ENCODE measurements around the gene SLC24A3. TPM values are rescaled to one million over a fixed set of nuclear protein-coding genes. Genes with fewer than 3 reads are reported as not detected.

The SLC24A3 gene
- polyA plus RNA-seq, 1 donor: 4.0 TPM

DNA sequence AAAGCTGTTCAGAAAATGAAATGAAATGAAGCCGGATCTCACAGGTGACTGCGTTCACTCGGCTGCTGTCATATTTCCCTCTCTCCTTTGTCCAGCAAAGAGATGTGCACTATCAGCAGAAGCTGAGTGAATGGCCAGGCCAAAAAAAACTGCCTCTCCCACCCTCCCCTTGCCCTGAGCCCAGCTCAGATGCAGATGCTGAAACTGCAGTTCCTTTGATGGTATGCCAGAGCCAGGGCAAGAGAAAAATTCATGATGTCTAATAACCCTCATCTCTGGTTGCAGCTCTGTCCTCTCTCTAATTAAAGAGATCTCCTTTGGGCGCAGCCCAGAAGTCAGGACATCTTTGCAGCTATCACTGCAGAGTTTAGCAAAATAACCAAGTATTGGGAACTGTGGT, 335.1 kb downstream of the SLC24A3 start:
- DNase-seq: no peak

DNA sequence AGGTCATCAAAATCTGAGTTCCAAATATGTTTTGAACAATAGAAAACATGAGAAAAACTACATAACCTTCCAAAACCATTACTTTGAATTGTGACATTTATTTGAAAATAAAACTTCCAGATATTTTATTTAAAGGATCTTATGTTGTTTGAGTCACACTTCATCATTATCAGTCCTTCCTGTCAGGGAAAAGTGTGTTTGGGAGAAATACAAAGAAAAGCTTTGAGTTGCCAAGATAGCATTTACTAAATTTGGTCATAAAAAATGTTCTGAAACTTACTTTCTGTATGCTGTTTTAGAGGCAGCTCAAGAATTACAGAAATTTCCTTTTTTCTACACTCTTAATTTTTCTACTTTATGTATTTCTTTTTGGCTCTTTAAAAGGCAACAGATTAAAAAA, 337.5 kb downstream of the SLC24A3 start:
- peak; percentile 18 for DNase-seq

DNA sequence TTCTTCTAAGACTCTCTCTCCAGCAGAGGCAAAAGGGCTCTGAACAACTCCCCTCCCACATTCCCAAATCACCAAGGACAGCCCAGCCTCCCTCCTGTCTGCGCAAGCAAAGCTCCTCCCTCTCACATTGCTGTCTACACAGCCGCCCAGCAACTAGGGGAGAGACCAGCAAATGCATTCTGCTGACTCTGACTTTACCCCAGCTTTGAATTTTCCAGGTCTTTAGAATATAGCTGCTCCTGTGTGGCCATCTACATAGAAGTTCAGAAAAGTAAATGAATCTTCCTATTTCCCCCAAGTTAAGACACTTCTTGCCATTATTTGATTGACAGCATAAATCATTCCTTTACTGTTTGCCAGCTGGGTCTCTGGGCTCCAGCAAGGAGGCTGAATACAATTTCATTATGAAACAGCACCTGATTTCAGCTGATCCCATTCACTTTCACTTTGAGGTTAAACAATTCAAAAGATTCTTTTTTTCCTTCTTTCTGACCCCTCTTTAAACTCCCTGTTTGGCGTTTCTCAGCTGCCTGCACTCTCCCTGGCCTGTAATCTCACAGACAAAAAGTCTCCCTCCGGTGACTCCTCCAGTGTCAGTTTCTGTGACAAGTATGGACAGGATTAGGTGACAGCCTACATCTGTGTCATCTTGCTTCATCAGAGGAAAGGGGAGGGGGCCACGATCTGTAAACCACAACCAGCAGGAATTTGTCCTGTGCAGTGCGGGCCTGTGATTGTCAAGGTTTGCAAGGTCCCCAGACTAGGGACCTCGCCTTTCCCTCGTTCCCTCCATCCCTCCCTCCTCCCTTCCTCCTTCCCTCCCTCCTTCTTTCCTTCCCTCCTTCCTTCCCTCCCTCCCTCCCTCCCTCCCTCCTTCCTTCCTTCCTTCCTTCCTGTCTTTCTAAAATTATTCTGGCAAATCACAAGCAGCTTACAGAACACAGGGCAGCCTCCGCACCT, 340.1 kb downstream of the SLC24A3 start:
- DNase-seq: peak; percentile 78

DNA sequence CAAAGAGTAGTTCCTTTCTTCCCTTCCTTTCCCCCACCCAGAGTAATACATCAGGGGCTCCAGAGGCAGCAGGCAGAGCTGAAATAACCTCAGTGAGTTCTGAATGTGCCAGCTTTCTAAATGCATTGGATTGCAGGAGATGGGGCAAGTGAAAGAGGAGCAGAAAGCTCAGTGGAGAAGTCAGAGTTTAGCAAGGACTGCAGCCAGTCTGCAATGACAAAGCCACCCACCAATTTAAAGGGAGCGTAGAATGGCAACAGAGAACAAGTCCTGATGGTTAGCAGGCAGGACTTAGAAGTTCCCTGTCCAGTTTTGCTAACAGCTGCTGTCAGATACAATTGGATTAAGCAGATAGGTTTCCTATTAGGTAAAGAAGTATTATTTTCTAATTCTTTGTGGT, 342.2 kb downstream of the SLC24A3 start:
- DNase-seq: no peak

DNA sequence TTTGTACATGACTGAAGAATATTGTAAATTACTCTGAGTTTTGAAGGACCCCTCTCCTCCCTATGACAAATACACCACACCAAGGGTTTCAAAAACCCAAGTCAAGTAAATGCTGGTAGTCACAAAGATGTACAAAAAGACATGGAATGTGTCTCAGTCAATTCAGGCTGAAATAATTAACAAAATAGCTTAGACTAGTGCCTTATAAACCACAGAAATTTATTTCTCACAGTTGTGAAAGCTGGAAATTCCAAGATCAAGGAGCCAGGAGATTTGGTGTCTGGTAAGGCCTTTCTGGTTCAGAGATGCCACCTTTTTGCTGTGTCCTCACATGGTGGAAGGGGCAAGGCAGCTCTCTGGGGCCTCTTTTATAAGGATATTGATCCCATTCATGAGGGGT, 343.3 kb downstream of the SLC24A3 start:
- no peak for DNase-seq

DNA sequence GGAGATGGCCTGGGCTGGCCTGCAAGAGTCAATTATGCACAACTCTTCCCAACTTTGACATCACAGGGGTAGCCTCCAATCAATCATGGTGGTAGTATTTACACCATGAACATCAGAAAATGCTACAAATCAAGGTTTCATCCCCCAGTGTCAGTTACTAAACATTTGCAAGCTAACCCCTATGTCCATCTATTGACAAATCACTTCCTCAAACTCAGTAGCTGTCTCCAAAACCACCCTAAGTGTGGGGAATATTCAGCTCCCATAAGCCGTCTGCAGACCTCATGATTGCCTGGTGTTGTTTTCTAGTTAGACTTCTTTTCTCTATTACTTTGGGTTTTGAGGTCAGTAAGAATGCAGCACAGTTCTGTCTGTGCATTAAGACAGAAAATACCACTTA, 344.8 kb downstream of the SLC24A3 start:
- no peak for DNase-seq

DNA sequence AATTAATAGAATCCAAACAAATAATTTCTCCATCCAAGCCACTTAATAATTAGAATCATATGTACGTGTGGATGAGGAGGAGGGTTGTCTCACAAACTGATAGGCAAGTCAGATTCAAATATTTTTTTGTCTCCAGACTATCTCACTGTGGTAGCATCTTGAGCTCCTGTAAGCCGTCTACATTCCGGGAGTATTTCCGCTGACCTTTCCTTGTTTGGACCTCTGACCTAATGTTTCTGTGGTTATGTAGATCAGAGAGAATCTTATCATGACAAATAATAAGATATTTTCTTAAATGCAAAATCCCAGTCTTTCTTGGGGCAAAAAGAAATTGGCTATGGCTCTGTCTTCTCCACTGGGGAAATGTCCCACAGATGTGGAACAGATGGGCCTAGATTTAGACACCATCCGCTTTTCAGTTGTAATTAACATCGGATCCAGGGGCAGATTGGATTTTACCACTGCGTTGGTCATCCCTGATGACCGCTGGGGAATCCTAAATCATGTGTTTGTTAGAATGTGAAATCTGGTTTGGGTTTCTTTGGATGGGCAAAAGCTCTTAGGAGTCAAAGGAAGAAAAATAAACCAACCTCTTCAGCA, 348.5 kb downstream of the SLC24A3 start:
- DNase-seq: no peak

DNA sequence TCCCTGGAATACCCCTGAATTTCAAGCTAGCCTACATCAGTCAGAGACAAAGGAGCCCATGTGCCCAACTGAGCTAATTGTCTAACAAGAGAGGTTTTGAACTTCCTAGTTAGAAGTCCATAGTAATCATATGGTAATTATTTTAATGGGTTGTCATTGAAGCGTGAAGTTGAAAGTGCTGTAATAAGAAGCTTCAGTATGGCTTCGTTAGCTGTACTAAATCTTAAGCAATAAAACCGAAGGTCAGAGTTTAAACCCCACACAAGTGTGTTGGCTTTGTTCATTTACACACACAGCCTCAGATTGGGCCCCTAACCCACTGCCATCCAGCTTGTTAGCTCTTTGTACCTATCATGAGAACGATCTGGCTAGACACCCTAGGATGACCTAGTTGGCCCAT, 350.0 kb downstream of the SLC24A3 start:
- no peak for DNase-seq

DNA sequence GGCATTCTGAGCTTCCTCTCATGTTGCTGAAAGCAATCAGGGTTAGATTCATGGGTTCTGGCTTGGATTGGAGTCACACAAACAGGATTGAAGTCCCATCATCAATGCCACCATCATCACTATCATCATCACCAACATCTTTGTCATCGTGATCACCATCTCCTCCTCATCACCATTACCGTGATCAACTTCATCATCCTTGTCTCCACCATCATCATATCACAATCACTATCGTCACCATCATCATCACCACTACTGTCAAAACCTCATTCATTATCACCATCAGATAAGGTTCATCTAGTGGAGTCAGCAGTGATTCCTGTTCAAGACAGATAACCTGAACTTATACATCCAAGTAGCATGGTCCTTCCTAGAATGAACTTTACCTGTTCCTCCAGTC, 351.8 kb downstream of the SLC24A3 start:
- DNase-seq: no peak

DNA sequence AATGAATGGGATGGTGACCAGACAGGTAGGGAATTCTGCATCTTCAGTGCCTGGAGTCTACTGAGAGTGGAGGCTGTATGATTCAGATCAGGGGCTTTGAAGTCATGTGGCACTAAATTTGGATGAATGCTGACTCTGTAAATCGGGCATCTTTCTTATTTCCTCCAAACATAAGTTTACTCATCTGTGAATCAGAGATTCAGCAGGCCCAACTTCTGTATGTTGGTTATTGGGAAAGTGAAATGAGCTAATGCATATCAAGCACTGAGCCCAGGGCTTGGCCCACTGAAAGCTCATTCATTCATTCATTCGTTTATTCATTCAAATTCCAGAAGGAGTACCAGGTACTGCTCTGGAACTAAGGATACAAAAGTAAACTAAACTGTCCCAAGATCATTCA, 353.3 kb downstream of the SLC24A3 start:
- no peak for DNase-seq

DNA sequence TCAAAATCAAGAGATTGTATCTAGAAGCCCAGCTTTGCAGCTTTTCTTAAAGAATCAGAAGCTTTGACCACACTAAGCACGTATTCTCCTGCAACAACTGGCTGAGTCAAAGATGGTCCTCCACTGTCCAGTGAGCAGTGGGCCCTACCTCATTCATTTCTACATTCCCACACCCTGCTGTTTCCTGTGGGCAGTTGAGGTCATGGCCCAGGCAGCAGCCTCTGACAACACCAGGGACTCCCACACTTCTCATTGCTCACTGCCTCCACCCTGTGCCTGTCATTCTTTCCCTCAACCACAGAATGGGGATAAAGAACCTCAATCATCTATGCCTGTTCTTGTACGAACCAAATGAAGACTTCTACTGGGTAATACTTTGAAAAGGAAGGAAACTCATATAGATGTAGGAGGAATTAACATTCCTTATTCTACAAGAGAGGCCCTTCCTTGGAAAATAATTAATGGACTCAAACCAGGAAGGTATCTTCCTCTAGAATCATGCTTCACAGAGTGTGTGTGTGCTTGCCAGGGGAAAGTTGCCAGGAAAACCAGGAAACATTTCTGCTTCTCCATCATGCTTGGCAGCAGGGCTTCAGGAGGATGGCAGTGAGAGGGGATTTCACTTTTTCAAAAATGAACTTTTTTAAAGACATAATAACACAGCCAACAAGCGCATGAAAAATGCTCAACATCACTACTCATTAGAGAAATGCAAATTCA, 353.9 kb downstream of the SLC24A3 start:
- DNase-seq: no peak

DNA sequence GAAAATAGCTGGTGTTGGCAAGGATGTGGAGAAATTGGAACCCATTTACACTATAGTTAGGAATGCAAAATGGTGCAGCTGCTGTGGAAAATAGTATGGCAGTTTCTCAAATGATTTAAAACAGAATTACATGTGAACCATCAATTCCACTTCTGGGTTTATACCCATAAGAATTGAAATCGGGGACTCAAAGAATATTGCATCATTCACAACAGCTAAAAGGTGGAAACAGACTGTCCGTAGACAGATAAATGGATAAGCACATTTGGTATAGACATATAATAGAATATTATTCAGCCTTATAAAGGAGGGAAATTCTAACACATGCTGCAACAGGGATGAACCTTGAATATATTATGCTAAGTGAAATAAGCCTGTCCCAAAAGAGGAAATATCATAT, 355.7 kb downstream of the SLC24A3 start:
- DNase-seq: no peak

DNA sequence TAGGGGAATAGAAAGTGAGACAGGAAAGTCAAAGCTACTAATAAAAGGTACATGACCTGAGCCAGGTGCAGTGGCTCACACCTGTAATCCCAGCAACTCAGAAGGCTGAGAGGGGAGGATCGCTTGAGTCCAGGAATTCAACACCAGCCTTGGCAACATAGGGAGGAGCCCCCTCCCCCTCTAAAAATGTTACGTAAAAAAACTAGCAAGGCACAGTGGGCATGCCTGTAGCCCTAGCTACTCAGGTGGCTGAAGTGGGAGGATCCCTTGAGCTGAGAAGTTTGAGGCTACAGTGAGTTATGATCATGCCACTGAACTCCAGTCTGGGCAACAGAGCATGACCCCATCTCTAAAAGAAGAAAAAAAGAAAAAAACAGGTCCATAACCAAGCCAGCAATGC, 359.6 kb downstream of the SLC24A3 start:
- DNase-seq: peak; percentile 49

DNA sequence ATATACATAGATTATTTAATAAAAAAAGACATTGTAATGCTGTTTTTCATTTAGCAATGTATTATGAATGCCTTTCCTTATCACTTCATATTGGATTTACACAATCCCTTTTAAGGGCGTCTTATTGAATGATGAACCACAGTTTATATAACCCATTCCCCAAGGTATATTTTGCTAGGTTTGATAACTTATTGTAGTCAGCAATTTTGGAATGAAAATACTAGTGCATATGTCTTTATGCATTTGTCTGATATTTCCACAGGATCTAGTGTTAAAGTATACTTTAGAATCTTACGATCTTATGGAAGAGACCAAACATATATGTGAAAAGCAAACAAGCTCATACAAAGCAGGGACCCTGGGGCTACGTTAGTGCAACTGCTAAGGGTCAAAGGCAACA, 365.2 kb downstream of the SLC24A3 start:
- no peak for DNase-seq

DNA sequence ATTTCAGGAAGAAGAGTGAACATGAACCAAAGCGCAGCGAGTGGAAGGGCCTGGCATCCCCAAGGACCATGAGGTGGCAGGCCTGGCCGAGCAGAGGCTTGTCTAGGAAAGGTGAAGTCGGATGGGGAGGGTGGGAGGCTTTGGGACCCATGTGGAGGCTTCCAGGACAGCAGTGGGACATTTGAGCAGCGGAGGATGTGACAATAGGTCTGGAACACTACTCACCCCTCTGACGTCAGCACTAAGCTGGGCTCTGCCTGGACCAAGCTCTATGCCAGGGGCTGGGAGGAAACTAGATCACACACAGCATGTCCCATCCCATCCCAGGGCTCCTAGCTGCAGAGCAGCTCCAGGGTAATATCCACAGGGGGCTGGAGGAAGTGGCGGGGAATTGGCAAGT, 370.3 kb downstream of the SLC24A3 start:
- DNase-seq: no peak

DNA sequence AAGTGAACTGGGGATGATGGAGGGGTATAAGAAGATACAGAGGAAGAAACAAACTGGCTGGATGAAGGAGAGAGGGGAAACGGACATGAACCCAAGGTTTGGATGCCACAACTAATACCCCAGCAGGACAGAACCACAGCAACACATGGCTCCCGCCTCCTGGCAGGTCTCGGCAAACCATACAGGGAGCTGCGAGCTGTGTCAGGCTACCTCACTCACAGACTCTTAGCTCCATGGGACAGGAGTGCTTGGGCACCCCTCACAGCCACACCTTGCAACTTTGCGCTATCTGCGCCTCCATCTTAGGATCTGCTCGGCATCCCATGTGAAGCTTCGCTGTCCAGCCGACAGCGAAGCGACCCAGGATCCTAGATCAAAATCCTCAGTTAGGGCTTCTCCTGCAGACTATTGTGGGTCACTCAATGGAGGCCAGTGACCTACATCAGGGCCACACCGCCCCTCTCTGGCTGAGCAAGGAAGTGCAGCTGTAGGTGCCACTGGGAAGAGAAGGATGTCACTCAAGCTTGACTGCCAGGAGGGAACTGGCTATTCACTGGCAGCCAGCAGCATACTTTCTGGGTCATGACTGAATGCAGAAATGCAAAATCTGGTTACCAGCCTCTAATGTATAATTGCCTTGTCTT, 371.2 kb downstream of the SLC24A3 start:
- peak; percentile 68 for DNase-seq

DNA sequence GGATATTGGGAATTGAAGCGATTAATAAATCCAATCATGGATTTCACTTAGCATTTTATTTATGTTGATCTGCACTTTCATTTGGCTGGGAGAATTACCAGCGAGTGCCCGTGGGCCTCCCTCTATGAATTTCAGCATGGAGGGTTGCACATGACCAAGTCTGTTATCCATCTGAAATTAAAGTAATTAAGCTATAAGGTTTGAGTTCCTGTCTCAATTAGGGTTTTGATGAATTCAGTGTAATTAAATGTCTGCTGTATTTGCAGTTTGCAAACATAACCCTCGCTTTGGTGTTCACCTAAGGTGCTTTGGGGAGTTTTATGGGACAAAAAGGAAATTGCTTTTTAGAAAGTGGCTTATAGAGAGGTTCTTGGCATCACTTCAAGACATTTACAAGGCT, 375.8 kb downstream of the SLC24A3 start:
- no peak for DNase-seq

DNA sequence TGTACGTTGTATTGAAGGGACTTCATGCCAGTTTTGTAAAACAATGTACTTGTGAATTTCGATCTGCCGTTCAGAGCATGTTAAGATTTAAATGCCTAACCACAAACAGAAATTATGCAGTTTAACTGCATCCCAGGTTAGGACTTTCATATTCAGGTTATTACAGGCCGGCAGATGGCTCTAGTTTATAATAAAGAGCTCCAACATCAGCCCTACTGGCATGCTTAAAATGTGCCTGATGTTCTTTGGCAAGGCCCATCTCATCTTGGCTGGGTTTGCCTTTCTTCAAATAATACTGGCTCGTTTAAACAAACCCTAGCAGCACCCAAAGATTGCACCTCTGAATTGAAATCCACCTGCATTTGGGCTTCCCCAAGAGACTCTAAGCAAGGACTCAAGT, 376.3 kb downstream of the SLC24A3 start:
- no peak for DNase-seq

DNA sequence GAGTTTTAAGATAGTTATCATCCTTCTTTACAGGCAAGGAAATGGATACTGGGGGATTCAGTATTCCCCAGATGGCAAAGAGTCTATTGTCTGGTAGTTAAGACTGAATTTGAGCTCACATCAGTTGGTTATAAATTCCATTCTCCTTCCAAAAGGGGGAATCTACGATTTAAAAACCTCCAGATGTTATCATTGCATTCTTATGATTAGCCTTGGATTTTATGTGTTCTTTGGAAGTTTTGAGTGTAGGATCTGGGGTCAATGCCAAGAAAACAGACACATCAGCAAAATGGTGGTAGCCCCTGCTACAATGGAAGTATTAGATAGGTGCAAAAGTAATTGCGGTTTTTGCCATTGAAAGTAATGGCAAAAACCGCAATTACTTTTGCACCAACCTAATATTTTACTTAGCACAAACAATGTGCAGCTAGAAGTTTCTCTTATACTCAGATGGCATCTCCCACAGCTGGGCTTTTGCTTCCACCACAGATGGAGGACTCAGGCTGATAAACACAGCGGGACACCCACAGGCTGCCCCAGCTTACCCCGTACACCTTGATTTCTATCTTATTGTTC, 377.4 kb downstream of the SLC24A3 start:
- no peak for DNase-seq

DNA sequence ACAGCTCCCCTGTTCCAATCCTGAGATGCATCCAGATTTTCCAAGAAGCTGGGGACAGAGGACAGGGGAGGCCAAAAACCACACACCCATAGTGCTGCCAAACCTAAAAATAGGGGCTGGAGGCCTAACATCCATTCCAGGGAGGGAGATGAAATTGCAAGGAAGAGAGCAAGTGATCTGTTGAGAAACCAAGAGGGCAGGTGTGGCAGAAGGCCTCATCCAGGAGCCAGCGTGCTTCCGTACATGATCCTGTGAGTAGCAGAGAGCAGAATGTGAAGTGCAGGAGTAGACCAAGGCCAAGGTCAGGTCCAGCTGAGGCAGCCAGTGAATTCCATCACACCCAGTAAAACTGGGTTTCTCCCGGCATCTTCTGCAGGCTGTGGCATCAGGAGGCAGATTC, 377.9 kb downstream of the SLC24A3 start:
- no peak for DNase-seq

DNA sequence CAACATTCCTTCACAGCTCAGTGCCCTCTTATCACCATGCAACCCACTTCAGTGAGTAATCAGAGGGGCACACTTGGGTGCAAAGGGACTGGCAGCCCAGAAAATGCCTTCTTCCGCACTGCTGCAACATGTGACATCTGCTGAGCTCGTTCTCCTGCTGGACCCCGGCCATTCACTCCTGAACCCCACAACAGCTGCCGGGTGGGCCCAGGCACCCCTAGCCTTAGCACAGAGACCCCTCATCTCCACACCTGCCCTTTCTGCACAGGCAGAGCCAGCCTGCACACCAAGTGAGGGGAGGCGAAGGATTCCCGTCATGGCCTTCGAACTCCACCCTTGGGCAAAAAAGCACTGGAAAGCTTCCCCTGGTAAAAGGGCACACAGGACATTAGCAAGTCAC, 381.3 kb downstream of the SLC24A3 start:
- DNase-seq: no peak

DNA sequence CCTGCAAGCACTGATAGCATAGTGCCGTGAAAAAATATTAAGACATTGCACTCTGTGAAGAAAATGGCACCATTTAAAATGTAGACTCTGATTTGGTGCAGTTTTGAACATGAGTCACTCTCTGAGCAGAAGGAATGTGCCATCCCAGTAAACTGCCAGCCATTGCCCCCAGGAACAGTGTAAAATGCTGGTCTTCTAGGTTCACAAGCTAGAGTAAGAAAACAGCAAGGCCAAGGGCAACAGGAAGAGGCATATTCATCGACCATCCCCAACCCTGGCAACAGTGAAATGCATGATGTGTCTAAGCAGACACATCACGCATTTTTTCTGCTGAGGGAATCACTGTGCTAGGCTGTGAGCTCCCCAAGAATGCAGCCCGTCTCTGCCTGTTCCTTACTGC, 382.5 kb downstream of the SLC24A3 start:
- DNase-seq: no peak
